Myocyte (in vitro differentiated cells): ENCODE results near the gene NTN4. TPM values are rescaled to one million over a fixed set of nuclear protein-coding genes. Genes with fewer than 3 reads are reported as not detected.
"Not testable (repeated sequence)": the region's sequence is repeated elsewhere in the genome, so short reads cannot be mapped to it uniquely, and the experiment has no call there.

Experiments
- DNase-seq: peaks from one replicate; pipeline ENCODE4 v3.0.0-alpha.2; 2012; ENCODE audit warnings: low read depth
- total RNA-seq: library from RNA; depleted of rRNA; stranded (reverse); fragments of >200 nt; gene quantifications from 2 replicates; pipeline ENCODE4 v1.2.3, GENCODE V29; 2014

Gene NTN4
- total RNA-seq, 1 donor from 2014 or later, result 33.2 TPM

DNA sequence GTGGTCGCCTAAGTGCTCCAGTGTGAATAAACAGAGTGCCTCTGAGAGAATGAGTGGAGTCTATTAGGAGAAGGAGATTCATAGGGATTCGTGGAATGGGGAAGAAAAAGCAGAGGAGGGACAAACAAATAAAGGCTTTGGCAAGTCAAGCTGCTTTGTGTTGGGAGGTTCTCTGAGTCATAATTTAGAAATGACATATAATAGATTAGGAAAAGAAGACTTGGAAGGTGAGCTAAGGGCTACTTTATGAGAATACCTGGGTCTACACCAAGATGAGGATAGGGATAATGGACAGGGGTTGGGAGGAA is 6.4 kb upstream of the NTN4 start:
- DNase-seq, result no peak

DNA sequence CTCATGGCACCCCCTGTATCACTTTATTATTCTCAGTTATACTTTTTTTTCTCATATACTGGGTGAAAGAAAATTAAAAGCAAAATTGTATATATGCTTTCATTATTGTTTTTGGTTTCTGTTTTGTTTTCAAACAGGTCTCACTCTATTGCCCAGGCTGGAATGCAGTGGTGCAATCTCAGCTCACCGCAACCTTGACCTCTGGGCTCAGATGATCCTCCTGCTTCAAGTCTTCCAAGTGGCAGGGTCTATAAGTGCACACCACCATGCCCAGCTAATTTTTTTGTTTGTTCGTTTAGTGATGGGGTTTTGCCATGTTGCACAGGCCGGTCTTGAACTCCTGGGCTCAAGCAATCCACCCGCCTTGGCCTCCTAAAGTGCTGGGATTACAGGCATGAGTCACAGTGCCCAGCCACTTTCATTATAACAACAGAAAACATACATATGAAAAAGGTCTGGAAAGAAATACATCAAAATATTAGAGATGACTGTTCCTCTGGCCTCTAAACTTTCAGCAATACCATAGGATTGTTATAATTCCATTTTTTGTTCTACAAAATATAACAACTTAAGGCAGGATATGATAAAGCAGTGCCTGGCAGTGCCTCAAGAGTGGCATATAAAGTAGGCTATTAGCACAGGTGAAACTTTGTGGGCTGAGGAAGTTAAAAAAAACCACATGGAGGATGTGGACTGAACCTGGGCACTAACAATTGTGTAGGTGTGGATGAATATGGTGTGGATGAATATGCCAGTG is 5.8 kb upstream of the NTN4 start:
- no peak for DNase-seq

DNA sequence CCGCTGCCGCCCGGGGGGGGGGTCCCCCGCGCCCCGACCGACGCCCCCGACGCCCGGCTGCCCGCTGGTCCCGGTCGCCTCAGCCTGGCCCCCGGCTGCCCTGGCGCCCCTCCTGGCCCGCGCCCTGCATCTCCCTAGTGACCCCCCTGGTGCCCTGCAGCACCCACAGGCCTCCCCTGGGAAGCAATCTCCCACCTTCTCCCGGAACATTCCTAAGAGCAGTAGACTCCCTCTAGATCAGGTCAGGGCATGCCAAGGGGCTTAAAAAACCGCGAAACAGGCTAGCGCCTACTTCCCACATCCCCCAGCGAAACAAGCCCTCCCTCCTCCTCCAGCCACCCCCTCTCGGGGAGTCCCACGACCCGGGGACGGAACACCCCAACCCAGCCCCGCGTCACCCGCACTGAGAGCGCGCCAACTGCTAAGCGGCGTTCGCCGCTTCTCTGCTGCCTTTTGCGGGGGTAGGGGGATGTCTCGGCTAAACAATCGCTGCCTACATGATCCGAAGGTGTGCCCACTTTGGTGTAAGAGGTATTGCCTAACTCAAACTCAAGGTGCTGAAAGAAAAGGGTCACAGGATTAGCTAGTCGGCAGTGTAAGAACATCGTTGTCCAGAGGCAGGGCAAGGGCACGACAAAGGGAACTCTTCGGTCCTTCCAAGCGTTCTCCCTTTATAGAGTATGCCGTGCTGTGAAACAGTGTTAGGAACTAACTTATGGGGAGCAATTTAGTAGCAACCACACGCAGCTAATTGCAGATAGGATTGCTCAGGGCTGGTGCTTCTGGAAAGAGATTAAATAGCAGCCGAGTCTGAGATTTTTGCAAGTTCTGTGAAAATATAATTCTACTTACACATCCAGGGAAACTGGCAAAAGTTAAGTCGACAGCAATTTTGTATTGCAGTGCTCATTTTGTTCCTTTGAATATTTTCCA is 619 bp upstream of the NTN4 start:
- DNase-seq, result peak; percentile 26

DNA sequence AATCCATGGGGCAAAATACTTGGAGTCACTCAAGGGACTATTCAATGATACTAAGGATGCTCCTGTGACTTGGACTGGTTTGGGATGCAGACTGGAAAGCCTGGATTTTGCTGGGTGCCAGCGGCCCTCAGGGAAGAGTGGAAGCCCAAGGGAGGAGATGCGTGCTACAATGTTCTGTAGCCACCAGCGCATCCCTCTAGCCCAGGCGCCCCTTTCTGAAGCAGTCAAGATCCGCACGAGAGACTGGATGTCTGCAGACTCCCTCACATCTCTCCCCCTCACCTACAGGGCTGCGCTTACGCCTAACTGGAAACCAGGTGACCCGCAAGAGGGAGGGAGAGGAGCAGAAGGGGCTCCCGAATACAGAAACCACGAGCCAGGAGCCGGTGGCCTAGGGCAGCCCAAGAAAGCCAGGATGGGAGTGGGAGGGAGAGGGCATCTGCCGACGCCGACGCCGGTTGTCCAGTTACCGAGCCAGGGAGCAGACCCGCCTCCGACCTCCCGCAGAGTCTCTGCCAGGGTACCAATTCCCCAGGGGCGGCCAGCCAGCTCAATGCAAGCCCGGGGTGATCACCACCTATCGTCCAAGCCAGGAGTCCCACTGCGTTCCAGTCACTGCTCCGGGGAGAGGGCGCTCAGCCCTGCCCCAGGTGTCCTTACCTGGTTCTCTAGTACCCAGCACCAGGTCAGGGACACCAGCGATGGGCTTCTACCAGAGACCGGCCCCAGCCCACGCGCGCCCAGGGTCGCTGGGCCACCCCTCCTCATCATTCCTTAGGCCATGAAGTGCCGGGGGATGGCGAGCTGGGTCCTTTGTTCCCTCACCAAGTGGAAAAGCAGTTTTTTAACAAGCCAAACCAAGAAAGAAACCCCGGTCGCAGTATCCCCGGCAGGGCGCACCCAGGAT is 1.2 kb downstream of the NTN4 start:
- peak; percentile 39 for DNase-seq

DNA sequence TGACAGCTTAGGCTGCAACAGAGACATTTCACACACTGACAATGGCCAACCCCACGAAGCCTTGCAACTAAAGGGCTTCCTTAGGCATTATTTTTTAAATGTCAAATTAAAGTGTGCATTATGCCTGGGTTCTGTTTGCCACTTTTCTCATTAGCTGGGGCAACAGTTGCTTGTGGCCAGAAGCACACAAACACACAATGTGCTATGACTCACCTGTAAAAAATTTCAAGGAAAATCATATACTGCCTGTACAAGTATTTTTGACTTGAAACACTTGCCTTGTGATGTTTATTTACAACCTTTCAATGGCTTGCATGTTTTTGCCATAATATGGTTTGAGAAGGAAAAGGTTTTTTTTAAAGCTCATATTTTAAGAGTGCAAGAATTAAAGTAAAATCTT is 1.9 kb downstream of the NTN4 start:
- peak; percentile 26 for DNase-seq

DNA sequence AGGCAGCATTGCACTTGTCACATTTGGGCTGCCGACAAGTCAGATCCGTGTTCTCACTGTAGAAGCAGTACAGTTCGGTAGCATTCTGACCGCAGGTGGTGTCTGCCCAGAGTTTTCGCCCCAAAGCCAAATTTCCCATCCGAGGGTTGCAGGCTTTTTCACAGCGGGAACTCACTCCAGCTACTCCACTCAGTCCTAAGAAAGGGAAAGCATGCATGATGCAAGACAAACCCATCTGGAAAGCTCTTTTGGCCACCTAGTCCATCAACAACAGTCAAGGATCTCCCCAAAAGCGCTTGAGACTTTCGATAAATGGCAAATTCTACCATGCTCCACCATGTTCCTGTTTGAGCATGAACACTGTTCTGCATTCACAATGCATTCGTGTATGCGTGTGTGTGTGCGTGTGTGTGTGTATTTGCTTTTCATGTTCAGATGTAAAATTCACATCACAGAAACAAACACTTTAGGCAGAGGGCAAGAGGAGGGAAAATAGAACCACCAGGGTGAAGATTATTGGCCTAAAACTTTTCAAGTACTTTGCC is 3.2 kb downstream of the NTN4 start:
- DNase-seq, result no peak

DNA sequence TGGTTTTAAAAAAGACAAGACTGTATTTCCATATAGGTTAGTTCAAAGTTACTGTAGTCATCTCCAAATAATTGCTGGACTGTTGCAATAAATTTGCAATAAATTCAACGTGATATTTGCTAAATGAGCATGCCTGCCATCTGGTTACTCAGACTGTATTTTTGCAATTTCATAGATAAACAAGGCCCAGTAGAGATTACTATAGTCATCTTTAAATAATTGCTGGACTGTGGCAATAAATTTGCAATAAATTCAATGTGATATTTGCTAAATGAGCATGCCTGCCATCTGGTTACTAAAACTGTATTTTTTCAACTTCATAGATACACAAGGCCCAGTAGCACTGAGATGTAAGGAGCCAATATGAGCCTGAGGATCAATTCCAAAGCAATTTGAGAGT is 5.6 kb downstream of the NTN4 start:
- no peak for DNase-seq

DNA sequence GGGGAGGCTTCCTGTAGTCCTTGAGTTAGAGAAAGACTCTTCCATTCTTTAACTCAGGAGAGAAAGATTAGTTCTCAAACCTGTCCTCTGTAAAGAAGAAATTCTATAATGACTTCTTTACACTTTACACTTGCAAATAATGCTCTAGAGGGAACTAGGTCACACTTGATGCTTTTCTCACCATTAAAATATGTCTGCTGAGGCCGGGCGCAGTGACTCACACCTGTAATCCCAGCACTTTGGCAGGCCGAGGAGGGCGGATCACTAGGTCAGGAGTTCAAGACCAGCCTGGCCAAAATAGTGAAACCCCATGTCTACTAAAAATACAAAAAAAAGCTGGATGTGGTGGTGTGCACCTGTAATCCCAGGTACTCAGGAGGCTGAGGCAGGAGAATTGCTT is 6.3 kb downstream of the NTN4 start:
- DNase-seq, result no peak

DNA sequence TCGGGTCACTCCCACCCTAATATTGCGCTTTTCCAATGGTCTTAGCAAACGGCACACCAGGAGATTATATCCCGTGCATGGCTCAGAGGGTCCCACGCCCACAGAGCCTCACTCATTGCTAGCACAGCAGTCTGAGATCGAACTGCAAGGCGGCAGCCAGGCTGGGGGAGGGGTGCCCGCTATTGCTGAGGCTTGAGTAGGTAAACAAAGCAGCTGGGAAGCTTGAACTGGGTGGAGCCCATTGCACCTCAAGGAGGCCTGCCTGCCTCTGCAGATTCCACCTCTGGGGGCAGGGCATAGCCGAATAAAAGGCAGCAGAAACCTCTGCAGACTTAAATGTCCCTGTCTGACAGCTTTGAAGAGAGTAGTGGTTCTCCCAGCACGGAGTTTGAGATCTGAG is 15.1 kb downstream of the NTN4 start:
- DNase-seq, result not testable (repeated sequence)

DNA sequence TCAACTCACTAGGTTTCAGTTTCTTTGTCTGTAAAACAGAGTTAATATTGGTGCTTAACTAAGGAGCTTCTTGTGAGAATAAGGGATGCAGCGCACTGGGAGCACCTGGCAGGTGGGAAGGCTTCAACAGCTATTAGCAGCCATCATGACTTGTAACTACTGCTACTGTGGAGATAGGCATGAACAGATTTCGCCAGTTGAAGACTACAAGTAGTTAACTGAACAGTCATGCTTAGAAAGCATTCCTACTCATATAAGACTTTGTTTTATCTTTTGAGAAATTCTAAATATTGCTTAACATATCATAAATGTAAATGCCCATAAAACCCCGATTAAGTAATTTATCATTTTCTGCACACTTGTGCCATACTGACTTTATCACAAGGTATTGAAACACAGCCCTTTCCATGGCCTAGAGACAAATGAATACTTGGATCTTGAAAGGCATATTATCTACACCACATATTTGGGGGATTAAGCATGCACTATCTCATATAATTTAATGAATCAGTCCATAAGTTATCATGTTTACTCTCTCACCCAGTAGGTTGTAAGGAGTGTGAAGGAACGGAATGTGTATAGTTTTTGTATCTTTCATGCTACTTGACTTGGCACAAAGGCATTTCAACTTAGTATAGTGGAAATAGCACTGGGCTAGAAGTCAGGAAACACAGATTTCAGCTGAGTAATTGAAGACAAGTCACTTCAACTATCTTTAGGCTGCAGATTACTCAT is 16.1 kb downstream of the NTN4 start:
- no peak for DNase-seq

DNA sequence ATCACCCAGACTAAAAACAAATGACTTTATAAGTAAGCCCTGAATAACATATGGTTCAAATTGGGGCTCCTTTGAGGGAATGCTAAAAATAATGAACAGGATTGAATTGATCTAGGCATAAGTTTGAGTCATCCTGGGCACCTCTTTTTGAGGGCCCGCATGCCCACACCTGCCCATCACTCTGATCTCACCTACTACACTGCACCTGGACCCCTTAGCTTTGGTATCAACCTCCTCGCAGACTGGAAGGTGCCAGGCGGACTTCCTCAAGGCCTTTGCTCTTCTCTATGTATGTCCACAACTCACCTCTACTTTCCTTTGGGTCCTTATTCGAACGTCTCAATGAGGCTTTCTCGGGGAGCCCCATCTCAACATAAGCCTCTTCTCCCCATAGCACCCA is 17.2 kb downstream of the NTN4 start:
- no peak for DNase-seq

DNA sequence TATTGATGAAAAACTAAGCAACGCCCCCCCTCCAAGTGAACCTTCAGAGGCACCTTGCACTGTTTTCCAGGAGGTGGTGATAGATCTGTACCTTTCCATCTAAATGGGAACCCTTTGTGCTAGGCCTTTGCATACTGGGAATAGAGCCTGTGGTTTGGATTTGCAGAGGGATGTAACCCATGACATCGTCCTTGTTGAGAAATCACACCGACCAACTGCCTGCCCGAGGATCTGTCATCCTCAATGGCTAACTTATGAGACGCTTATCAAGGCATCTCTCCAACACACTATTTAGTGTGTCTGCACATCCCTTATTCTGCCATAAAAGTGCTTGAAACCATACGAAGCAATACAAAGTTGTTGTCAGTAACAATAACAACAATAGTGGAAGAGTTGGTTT is 22.9 kb downstream of the NTN4 start:
- DNase-seq, result no peak

DNA sequence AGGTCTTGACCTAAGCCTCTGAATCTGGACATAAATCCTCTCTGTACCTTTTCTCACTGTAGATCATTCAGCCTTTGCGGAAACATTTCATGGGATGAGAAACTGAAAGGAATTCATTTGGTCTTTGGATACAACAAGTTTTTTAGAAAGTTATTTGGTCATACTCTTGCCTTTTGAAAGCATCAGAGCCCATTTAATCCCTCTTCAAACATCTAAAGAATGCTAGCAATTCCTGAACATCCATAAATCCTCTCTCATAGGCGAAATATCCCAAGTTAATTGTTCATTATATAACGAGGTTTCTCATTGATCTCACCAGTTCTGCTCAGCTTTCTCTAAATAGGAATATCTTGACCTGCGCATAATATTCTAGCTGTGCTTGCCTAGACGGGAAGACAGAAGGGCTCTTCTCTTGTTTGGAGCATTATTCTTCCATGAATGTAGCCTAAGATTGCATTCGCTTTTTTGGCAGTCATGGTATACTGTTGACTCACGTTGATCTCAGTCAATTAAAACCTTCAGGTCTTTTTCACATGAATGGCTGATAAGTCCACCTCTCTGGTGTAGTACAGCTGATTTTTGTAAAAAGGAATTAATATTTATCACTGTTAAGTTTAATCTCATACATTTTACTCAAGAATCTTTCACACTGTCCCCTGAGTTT is 24.1 kb downstream of the NTN4 start:
- DNase-seq, result no peak

DNA sequence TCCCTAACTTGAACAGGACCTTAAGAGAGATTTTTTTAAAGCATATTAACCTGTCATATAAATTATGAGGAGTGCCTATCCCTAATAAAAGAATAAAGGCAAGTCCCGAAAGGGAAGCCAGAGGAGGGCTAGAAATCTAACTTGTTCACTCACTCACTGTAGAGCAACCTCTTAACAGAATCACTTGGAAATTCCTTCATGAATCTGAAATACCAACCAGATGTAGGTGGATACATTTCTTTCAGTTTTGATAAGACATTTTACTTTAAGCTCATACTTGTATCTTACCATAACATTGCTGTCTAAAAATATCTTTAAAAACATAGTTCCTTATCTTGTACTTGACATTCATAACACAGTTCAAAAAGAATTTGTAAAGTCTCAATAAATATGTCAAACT is 25.7 kb downstream of the NTN4 start:
- DNase-seq, result no peak

DNA sequence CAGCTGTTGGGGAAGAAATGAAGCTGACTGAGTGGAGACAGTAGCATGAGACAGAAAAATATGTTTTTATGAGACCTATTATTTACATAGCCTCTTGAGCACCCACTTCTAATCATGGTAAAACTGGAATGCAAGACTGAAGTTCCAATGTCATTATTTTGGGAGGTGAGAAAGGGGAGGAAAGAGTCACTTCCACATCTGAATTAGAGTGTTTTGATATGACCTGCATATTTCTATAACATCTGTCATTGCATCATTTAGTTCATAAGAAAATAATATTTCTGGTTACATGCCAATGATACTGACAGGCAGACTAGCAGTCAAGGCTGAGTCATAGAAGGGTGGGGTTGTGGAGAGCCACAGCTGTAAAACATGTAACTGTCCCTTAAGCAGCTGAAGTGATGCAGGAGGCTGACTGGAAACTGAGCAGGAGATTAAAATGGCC is 26.7 kb downstream of the NTN4 start:
- DNase-seq, result peak; percentile 92

DNA sequence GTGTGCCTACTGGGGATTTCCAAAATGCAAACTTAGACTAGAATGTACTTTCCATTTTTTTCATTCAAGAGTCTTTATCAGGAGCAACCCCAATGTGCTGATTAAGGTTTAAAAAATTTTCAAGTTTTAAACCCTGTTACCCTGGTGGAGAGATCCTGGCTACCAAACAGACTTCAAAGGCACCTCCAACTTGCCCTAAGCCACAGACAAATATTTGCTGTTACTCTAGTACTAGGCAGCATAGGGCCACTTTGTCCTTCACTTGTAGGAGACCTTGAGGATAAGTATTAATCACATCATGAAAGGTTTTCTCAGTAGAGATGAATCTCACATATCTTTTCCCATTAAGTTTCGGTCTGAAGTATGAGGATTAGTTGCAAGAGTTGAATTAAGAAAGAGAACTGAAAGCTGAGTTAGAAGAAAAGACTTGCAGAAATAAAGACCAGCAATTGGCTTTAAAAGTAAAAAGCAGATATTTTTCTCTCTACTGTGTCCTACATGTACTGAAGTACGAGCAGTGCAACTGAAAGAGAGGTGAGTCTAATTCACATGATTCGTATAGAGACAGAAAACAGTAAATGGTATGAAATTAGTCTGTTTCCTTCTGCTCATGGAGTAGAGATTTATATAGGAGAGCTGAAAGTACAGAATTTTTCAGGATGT is 28.3 kb downstream of the NTN4 start:
- DNase-seq, result no peak

DNA sequence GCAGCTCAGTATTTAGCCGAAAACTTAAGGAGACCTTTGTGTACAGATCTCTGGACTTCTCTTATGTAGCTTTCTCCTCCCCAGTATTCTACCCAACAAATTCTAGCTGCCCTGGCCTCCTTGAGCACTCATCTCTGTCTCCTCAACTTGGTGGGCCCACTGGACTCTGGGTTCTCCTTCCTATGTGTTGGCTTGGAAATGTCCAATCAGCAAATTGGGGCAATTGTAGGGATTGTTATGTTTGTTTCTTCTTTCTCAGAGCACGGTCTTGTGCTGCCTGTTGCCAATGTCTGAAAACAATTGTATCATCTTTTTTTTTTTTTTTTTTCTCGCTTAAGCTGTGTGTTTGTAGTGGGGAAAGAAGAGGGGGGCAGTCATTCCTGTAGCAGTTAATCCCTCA is 30.2 kb downstream of the NTN4 start:
- no peak for DNase-seq

DNA sequence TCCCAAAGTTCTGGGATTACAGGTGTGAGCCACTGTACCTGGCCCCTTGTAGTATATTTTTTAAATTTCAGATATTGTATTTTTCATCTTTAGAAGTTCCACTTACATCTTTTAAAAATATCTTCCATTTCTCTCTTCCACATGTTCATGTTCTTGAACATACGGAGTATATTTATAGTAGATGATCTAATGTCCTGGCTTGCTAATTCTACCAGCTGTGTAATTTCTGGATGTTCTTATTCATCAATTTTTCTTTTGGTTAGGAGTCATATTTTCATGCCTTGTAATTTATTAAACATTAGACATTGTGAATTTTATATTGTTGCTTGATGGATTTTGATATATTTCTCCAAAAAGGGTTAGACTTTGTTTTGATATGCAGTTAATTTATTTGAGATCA is 30.8 kb downstream of the NTN4 start:
- no peak for DNase-seq

DNA sequence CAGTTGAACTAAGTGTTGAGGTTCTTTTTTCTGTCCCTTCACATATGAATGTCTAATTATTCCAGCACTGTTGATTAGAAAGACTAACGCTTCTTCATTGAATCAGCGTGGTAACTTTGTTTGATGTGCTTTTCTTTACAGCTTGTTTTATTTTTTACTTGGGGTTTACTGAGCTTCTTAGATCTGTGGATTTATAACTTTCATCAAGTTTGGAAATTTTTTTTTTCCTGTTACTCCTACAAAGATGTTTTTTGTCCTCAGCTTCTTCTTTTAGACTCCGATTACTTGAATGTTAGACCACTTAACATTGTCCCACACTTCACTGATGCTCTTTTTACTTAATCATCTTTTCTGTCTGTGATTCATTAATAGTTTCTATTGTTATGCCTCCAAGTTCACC is 31.5 kb downstream of the NTN4 start:
- DNase-seq, result no peak

DNA sequence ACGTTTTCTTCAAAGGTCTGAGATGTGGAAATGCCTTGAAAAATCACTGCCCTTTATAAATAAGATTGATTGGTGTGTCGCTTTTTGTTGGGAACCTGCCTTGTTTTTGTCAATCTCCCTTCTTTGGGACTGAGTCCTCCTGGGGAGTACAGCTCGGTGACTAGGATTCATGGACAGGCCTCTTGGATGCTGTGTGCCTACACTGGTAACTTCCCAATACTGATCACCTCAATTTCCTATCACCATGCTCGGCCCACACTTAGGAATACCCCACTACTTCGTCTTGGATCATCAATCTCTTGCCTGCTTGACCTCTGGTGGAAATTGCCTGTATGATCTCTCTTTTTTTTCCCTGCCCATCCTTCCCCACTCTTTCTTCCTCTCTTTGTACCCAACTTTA is 34.2 kb downstream of the NTN4 start:
- DNase-seq, result no peak
